HepG2 (cell line): ENCODE measurements around the gene CERS6.

Source experiments
- EHMT2 ChIP-seq: fragments of 200-600 bp; sonication (generic); IDR thresholded peaks from 2 replicates; pipeline ENCODE4 v1.7.0; 2017; ENCODE audit warnings: antibody characterized with exemption, low read depth, low read length, borderline replicate concordance
- FOXJ3 ChIP-seq: sonication (generic); formaldehyde crosslinking; IDR thresholded peaks from 2 replicates; pipeline ENCODE4 v1.4.0; 2020; ENCODE audit warnings: missing genetic modification reagents, mild to moderate bottlenecking, borderline replicate concordance
- RELA ChIP-seq: sonication (generic); formaldehyde crosslinking; IDR thresholded peaks from 2 replicates; pipeline ENCODE4 v1.4.0; 2020; ENCODE audit warnings: missing genetic modification reagents
- ZNF274 ChIP-seq: sonication (generic); formaldehyde crosslinking; IDR thresholded peaks from 2 replicates; pipeline ENCODE4 v1.5.1; 2020; ENCODE audit warnings: mild to moderate bottlenecking, missing genetic modification reagents
- ZNF766 ChIP-seq: sonication (generic); formaldehyde crosslinking; IDR thresholded peaks from 2 replicates; pipeline ENCODE4 v1.5.0; 2020; ENCODE audit warnings: missing genetic modification reagents, borderline replicate concordance
- TF ChIP-seq, protein P1 (sequence below): sonication (generic); formaldehyde crosslinking; IDR thresholded peaks from 2 replicates; pipeline ENCODE4 v1.5.0; 2020; ENCODE audit warnings: mild to moderate bottlenecking, missing genetic modification reagents, moderate library complexity

DNA sequence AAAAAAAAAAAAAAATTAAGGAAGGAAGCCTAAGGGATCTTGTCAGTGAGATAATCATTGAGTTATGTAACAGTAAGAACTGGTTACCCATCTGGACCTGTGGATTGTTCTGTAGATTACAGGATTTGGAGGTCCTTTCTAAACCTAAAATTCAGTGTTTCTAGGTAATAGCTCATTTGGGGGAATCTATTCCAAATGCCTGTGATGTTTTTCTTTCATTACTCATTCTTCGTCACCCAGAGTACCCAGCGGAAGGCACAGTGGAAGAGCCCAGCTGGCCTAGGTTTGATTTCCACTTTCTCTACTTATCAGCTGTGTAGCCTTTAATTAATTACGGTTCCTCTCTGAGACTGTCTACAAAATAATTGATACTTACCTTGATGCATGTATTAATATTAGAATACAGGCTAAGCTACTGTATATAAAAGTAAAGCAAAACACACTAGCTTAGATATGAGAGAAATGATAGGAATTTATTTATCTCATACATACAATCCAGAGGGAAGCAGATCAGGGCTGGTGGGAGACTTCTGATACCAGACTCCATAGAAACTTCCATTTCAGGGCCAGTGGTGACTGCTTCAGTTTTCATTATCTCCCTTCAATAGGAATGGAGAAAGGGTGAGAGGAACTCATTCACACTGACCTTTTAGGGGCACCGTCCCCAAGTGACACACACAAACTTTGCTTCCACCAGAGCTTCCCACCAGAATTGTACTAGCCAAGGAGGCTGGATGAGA, 230.6 kb downstream of the CERS6 start:
- TF ChIP-seq, protein P1, sequence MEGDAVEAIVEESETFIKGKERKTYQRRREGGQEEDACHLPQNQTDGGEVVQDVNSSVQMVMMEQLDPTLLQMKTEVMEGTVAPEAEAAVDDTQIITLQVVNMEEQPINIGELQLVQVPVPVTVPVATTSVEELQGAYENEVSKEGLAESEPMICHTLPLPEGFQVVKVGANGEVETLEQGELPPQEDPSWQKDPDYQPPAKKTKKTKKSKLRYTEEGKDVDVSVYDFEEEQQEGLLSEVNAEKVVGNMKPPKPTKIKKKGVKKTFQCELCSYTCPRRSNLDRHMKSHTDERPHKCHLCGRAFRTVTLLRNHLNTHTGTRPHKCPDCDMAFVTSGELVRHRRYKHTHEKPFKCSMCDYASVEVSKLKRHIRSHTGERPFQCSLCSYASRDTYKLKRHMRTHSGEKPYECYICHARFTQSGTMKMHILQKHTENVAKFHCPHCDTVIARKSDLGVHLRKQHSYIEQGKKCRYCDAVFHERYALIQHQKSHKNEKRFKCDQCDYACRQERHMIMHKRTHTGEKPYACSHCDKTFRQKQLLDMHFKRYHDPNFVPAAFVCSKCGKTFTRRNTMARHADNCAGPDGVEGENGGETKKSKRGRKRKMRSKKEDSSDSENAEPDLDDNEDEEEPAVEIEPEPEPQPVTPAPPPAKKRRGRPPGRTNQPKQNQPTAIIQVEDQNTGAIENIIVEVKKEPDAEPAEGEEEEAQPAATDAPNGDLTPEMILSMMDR (CRISPR knock-in tag): no peak
- no peak for TF ChIP-seq ZNF766
- TF ChIP-seq RELA (CRISPR knock-in tag): no peak
- no peak for TF ChIP-seq EHMT2
- TF ChIP-seq FOXJ3: no peak
- no peak for TF ChIP-seq ZNF274 (CRISPR knock-in tag)
